NCI-H2107 treated with DMSO at 0.1 percent for 48 hours (cell line): ENCODE measurements around the gene PRELP.
A peak's percentile ranks its signal among the peaks of the same experiment; 100 is the strongest.

Experiments used
- DNase-seq: peaks from one replicate; lab custom pipeline; 2025; ENCODE audit not compliant: unreplicated experiment; lab: John Stamatoyannopoulos, UW

Gene PRELP

DNA sequence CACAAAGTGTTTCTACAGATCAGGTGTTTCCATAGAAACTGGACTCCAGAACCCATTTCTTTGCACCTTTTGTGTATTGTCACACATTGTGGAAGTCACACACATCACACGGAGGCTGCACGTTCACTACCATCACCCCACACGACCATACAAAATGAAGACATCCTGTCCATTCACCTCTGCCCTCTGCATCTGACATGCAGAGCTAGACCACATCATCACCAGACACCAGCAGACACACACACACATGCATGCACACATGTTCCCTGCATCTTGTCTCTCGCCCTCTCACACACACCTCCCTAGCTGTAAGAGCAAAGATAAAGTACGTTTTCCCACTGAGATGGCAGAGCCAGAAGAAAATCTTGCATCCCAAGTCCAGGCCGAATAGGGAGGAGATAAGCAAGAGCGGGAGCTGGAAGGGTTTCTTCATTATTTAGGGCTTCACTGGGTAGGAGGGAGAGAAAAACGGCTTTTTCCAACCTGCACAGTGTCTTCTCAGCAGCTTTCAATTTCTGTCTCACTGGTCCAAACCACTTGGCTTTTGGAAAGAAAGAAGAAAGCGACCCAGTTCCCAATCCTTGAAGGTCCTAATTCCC, 709 bp downstream of the PRELP start:
- DNase-seq, result no peak

DNA sequence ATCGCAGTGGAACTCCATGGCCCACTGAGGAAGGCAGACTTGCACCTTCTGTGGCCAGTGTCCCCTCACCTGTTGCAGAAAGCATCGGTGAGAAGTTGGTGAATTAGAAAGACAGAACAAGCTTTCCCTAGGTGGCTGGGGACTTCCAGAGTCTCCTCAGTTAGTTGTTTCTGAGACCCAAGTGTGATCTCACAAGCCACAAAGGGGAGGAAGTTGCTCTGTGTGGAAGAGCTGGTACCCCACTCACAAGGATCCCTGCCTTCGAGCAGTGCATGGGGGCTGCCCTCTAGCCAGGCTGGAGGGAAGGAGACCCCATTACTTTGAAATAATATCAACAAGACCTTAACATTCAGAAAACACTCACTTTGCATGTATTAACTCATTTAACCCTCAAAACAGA, 2.1 kb downstream of the PRELP start:
- DNase-seq, result no peak

DNA sequence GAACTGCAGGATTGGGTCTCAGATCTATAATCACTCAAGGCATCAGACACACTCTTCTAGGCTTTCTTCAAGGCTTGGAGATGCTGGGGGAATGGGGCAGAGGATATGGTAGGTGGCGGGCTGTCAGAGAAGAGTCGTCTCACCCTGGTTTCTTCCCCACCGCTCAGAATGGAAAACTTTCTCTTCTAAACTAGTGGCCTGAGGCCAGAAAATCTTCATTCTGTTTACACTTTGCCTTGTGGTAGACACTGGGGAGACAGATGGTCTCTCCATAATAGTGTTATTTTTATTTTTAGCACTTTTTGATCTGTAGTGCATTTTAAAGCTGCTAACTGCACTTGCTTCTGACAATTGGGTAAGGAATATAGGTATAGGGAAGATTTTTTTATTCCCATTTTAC, 2.6 kb downstream of the PRELP start:
- no peak for DNase-seq

DNA sequence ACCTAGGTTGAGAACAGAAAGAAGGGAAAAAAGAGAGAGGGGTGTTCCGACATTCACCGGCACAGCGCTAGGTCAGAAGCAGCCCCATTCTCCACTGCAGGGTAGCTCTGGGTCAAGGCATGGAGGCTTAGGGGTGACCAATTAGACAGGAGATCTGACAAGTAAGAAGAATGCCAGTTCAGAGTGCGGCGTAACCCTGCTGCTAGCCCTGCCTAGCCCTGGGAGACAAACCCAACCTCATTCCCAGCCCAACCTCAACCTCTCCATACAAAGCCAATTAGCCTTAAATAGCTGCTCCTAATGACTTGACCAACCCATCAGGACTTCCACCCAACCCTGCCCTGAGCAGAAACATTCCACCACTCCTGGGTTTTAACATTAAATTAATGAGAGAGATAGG, 3.4 kb downstream of the PRELP start:
- no peak for DNase-seq

DNA sequence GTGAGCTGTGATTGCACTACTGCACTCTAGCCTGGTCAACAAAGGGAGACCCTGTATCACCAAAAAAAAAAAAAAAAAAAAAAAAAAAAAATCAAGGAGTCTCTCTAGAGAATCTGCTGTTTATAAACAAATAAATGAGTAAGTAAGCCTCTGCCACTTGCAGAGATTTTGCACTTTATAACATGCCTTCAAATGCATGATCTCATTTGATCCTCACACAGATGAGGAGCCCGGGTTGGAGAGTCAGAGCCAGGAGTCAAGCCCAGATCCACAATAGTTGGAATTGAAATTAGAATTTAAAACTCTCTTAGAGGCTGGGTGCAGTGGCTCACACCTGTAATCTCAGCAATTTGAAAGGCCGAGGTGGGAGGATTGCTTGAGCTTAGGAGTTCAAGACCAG, 4.0 kb downstream of the PRELP start:
- DNase-seq, result no peak

DNA sequence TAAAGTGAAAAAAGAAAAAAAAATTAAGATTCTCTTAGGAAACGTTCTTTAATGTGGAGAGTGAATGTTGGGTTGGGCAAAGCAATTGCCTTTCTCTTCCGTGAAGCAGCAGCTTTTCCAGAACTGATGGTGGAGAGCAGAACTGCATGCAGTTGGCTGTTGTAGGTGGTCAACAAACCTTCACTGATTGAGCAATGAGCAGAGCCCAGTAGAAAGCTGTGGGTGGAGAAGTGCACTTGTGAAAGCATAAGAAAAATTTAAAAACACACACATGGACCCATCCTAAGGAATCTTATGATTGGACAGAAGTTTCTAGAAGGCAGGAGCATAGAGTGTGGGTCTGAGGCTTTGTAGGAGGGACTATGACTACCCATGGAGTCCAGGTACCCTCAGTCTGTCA, 4.5 kb downstream of the PRELP start:
- DNase-seq, result no peak

DNA sequence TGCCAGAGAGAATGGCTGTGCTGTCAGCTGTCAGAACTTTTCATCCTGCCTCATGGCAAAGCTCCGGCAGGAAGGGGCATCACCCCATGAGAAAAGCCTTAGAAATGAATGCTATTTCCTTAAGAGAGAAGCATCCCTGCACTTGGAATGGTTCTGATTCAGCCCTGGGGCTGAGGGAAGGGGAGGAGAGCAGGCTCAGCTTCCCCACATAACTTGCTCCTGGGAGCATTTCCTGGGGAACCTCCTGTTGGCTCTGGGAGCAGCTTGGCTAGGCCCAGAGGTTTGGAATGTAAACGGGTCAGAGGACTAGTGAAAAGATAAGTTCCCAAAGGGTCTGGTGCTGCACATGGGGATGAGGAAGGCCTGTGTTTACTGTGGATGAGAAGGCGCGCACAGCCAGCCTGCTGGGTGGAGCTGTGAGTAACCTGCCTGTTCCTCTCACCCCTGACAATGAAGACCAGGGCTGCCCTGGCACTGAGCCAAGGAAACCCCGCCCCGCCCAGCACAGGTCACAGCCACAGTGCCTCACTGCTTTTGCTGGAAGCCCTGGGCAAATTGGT, 5.0 kb downstream of the PRELP start:
- DNase-seq, result peak; percentile 78

GRCh38 chr1:203481196-203481595, 5.6 kb downstream of the PRELP start:
- DNase-seq, result no peak

DNA sequence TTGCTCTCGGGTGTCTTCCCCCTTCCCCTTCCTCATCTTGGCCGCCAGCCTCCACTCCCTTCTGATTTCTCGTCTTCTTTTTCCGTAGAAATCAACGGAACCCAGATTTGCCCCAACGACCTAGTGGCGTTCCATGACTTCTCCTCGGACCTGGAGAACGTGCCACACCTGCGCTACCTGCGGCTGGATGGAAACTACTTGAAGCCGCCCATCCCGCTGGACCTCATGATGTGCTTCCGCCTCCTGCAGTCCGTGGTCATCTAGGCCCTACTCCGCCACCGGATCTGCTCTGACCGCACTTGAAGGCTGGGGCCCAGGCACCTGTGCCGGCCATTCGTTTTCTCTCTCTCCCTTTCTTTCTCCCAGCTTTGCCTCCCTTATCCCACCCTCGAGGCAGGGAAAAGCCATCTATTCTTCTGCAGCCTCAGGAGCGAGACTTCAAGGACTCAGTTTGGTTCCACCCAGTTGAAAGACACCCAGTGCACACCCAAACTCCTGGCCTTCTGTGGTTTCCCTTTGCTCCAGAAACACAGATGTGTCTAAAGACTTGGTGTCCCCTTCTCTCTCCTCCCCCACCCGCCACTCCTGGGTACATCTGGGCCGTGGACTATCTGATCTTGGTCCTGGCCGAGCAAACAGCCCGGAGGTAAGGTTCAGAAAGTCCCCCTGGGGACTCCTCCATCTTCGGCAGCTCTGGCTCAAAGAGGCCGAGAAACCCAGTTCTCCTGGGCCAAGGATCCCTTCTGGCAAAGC, 11.2 kb downstream of the PRELP start:
- DNase-seq, result no peak

DNA sequence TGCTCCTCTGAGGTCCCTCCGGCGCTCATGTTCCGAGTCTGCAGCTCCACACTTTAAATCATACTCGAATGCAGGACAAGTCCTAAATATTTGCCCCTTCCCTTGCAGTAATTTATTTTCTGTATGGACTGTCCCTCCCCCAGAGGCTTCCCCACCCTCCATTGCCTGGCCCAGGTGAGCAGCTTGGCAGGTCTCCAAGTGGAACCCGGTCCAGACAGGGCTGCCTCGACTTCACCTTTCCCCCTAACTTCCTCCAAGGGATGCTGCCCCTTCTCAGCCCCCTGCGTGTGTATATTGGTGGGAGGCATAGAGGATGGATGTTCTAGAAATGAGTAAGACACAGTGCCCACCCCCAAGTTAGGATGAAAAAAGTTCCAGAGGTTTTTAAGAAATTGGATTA, 12.9 kb downstream of the PRELP start:
- no peak for DNase-seq

DNA sequence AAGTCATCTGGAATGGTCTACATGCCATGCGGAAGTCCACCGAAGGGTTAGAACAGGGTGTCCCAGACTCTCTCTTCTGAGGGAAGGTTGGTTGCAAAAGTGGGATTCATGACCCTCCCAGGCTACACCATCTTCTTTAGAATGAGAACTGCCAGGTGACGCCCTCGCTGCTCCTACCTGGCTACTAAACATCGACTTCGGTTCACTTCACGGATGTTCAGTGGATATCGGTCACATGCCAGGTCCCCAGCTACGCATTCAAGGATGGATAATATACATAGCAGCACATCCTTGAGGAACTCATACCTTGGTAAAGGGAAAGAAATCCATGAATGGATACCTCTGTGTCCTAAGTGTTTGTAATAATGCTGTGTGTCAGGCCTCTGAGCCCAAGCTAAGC, 15.0 kb downstream of the PRELP start:
- DNase-seq, result no peak

DNA sequence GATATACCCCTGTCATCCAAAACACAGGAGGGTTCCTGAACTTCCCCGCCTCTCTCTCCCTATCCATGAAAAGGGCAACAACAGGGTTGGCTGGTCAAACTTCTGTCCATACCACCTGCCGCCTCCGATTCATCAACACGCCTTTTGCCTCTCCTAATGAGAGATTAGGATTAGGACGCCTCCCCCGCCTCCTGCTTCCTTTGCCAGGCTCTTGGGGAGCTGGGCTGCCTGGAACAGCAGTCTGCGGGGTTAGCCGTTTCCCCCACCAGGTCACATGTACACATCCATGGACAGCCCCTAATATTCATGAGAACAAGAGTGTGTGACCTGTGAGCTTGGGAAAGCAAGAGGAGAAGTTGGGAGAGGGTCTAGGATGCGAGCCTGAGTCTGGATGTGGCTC, 16.1 kb downstream of the PRELP start:
- DNase-seq, result no peak

DNA sequence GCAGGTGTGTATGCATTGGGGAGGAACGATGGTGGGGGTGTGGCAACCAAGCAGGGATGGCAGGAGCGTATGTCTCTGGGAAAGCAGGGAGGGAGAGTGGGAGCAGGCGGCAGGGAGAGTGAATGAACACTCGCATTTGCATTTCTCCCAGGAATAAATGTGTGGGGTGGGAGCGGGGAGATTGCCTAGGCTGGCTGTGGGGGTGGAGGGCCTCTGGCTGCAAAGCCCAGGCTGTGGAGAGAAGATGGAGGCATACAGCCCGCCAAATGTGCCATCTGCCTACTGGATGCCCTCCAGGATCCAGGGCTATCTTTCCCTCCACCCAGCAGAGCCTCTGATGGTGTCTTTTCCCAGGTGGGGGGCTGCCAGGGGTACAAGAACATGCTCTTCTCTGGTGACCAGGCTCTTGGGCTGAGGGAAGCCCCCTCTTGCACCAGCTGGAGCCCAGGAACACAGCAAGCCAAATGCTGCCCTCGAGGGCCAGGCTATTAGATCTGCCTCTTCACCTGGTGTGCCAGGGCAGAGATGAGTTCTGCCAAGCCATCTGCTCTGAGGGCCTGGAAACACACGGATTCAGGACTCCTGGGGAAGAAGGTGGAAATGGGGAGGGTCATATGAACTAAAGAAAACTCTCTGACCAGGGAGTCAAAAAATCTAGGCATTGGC, 16.6 kb downstream of the PRELP start:
- DNase-seq, result no peak

GRCh38 chr1:203492748-203493130, 17.1 kb downstream of the PRELP start:
- no peak for DNase-seq

DNA sequence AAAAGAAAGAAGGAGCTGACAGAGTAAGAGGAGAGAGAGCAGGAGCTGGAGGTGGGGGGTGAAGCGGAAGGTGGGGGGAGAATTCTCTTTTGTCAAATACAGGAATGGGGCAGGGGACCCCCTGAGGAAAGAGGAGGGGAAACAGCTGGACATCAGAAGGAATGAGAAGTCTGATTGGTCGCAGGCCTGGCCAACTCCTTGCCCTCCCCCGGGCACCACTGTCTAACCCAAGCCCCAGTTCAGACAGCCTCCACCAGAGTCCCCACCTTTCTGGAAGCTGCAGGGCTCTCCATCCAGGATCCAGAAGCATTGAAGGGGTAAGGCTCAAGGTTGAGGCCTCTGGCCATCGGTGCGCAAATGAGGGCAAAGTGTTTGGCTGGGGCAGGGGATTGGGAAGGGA, 18.3 kb downstream of the PRELP start, which contains the start of gene OPTC:
Gene OPTC, plus strand, starts transcription at position 253 of the 400 bp plus-strand sequence. CDS start 1,853 bp downstream, outside the sequence.
- DNase-seq, result no peak

- DNase-seq, result no peak
These were observed 20.2 kb downstream of the PRELP start for GRCh38 chr1:203495845-203496244.

DNA sequence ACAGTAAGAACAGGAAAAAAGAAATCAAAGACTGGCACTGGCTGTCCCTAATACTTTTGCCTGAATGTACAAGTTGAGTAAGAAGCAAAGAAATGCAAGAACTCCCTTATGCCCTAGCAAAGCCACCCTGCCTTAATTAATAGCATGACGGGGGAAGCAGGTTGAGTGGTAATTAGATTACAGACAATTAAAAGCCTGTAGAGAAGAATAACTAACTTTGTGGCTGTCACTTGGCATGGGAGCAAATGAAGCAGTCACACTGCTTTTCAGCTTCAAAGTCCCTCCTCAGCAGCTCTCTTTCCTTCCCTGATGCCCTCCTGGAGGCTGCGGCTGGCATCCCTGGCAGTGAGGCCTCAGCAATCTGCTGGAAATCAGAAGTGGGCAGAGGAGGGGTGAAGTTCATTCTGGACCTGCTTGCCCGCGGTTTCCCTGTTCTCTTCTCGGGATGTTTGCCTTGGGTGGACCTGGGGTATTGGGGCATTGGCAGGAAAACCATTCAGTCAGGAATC, 21.7 kb downstream of the PRELP start:
- no peak for DNase-seq

DNA sequence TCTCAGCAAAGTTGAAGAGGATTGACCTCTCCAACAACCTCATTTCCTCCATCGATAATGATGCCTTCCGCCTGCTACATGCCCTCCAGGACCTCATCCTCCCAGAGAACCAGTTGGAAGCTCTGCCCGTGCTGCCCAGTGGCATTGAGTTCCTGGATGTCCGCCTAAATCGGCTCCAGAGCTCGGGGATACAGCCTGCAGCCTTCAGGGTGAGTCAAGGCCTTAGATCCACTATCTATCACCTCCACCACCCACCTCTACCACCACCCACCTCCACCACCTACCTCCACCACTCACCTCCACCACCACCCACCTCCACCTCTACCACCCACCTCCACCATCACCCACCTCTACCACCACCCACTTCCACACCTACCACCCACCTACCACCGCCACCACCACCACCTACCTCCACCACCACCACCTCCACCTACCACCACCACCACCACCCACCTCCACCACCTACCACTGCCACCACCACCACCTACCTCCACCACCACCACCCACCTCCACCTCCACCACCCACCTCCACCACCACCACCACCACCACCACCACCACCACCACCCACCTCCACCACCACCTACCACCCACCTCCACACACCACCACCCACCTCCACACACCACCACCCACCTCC, 24.2 kb downstream of the PRELP start:
- DNase-seq, result no peak

GRCh38 chr1:203500279-203500678, 24.7 kb downstream of the PRELP start:
- DNase-seq, result no peak

- DNase-seq, result no peak
These were observed 28.2 kb downstream of the PRELP start for GRCh38 chr1:203503836-203504235.
